ENCODE data around the gene SUPT3H. TPM values are rescaled to one million over a fixed set of nuclear protein-coding genes. Genes with fewer than 3 reads are reported as not detected.
A peak's percentile ranks its signal among the peaks of the same experiment; 100 is the strongest.
"Not testable (repeated sequence)": the region's sequence is repeated elsewhere in the genome, so short reads cannot be mapped to it uniquely, and the experiment has no call there.

The SUPT3H gene
- polyA plus RNA-seq, 3 donors, result 22.1 to 24.9 (median 23.0) TPM

- no peak for DNase-seq (ENCODE audit: extremely low read depth in 1 of 11, low read depth in 9 of 11, low spot score in 4 of 11)
These were observed 87.8 kb downstream of the SUPT3H start for GRCh38 chr6:45289751-45290514.

DNA sequence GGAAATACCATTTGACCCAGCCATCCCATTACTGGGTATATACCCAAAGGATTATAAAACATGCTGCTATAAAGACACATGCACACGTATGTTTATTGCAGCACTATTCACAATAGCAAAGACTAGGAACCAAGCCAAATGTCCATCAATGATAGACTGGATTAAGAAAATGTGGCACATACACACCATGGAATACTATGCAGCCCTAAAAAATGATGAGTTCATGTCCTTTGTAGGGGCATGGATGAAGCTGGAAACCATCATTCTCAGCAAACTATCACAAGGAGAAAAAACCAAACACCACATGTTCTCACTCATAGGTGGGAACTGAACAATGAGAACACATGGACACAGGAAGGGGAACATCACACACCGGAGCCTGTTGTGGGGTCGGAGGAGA, 91.0 kb downstream of the SUPT3H start:
- DNase-seq (ENCODE audit: extremely low read depth in 1 of 11, low read depth in 9 of 11, low spot score in 4 of 11), result not testable (repeated sequence)

GRCh38 chr6:45278367-45278766, 99.4 kb downstream of the SUPT3H start:
- no peak for DNase-seq (ENCODE audit: extremely low read depth in 1 of 11, low read depth in 9 of 11, low spot score in 4 of 11)

DNA sequence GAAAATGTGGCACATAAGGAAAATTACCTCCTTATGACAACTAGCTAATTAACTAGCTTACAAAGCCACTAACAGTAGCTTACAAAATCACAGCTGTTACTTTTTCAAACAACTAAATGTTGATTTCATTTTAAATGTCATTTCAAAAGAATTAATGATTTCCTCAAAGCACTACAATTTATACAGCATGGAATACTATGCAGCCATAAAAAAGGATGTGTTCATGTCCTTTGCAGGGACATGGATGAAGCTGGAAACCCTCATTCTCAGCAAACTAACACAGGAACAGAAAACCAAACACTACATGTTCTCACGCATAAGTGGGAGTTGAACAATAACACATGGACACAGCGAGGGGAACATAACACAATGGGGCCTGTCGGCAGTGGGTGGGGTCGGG, 100.0 kb downstream of the SUPT3H start:
- DNase-seq (ENCODE audit: extremely low read depth in 1 of 11, low read depth in 9 of 11, low spot score in 4 of 11), result not testable (repeated sequence)

GRCh38 chr6:45275358-45275757, 102.4 kb downstream of the SUPT3H start:
- DNase-seq (ENCODE audit: extremely low read depth in 1 of 11, low read depth in 9 of 11, low spot score in 4 of 11), result no peak

DNA sequence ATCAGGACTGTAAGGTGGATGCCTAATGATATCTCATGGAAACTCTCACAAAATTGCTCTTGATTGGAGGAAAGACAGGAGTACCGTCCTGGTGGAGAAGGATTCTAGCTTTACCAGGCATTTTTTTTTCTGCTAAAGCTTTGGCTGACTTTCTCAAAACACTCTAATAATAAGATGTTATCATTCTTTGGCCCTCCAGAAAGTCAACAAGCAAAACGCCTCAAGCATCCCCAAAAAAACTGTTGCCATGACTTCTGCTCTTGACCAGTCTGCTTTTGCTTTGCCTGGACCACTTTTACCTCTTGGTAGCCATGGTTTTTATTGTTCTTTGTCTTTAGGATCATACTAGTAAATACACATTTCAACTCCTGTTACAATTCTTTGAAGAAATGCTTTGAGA, 105.1 kb downstream of the SUPT3H start:
- no peak for DNase-seq (ENCODE audit: extremely low read depth in 1 of 11, low read depth in 9 of 11, low spot score in 4 of 11)

GRCh38 chr6:45265246-45265645, 112.5 kb downstream of the SUPT3H start:
- DNase-seq (ENCODE audit: extremely low read depth in 1 of 11, low read depth in 9 of 11, low spot score in 4 of 11), result no peak

- no peak for DNase-seq (ENCODE audit: extremely low read depth in 1 of 11, low read depth in 9 of 11, low spot score in 4 of 11)
These were observed 117.0 kb downstream of the SUPT3H start for GRCh38 chr6:45260696-45261095.

- DNase-seq (ENCODE audit: extremely low read depth in 1 of 11, low read depth in 9 of 11, low spot score in 4 of 11), result no peak
These were observed 120.7 kb downstream of the SUPT3H start for GRCh38 chr6:45256697-45257695.

- no peak for DNase-seq (ENCODE audit: extremely low read depth in 1 of 11, low read depth in 9 of 11, low spot score in 4 of 11)
These were observed 122.3 kb downstream of the SUPT3H start for GRCh38 chr6:45255434-45255833.

DNA sequence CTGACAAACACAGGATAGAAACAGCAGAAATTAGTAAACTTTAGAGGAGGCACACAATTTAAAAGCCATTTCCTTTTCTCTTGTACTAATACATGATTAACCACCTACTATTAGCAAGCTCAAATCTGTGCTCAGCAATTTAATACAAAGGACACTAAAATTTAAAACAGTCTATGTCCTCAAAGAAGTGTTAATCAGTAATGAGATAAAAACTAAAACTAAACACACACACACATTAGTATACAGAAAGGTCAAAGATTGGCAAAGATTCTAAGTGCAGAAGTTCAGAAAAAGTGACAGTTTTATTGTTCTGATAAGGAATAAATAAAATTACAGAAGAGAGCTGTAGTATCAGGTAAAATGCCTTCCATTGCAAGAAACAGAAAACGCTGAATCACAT, 123.5 kb downstream of the SUPT3H start:
- no peak for DNase-seq (ENCODE audit: extremely low read depth in 1 of 11, low read depth in 9 of 11, low spot score in 4 of 11)

GRCh38 chr6:45253453-45253852, 124.3 kb downstream of the SUPT3H start:
- peak in 2 of 11 donors; percentile 2 to 8 for DNase-seq (ENCODE audit: extremely low read depth in 1 of 11, low read depth in 9 of 11, low spot score in 4 of 11)

- no peak for DNase-seq (ENCODE audit: extremely low read depth in 1 of 11, low read depth in 9 of 11, low spot score in 4 of 11)
These were observed 146.1 kb downstream of the SUPT3H start for GRCh38 chr6:45231660-45232059.

DNA sequence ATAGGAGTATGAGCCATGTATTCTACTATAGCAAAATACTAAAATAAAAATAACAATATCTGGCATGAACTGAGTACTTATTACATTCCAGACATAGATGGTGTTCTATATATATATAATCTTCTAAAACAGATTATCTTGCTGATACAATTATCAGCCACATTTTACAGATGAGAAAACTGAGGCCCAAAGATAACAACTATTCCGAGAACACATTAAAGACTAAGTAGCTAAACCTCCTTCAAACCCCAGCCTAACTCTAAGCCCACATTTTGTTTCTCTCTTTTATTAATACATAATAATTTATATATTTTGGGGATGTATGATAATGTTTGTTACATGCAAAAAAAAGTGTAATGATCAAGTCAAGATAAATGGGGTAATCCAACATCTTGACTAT, 148.3 kb downstream of the SUPT3H start:
- no peak for DNase-seq (ENCODE audit: extremely low read depth in 1 of 11, low read depth in 9 of 11, low spot score in 4 of 11)

GRCh38 chr6:45226081-45226480, 151.7 kb downstream of the SUPT3H start:
- no peak for DNase-seq (ENCODE audit: extremely low read depth in 1 of 11, low read depth in 9 of 11, low spot score in 4 of 11)

DNA sequence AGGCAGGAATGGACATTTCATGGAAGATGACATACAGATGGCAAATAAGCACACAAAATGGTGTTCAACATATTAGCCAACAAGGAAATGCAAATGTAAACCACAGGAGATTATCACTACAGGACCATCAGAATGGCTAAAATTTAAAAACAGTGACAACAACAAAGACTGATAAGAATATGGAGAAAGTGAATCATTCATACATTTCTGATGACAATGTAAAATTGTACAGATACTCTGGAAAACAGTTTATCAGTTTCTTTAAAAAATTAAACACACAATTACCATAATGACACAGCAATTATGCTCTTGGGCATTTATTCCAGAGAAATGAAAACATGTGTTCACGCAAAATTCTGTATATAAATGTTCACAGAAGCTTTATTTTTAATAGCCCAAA, 155.4 kb downstream of the SUPT3H start:
- no peak for DNase-seq (ENCODE audit: extremely low read depth in 1 of 11, low read depth in 9 of 11, low spot score in 4 of 11)

DNA sequence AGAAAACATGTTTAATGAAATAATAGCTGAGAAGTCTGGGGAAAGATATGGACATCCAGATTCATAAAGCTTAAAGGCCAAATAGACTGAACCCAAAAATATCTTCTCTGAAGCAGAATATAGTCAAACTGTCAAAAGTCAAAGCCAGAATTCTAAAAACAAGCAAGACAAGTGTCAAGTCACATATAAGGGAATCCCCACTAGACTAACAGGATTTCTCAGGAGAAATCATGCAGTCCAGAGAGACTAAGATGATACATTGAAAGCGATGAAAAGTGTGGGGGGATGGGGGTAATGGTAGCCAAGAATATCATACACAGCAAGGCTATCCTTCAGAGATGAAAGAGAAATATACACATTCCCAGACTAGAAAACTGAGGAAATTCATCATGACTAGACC, 162.0 kb downstream of the SUPT3H start:
- DNase-seq (ENCODE audit: extremely low read depth in 1 of 11, low read depth in 9 of 11, low spot score in 4 of 11), result no peak

DNA sequence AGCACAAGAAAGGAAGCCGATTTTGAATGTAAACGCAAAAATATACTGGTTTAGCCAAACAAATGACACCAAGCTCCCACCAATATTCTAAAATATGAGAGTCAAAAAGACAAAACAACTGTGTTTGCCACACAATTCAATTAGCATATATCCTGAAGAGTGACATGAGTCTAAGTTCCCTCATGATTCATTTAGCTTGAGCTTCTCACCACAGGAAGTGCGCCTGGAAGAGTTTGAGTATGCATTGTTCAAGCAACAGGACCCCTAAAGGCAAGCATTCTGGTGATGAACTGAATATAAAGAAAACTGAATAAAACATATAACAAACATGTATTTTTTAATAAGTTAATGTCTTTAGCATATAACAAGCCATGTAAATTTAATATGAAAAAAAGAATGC, 164.8 kb downstream of the SUPT3H start:
- no peak for DNase-seq (ENCODE audit: extremely low read depth in 1 of 11, low read depth in 9 of 11, low spot score in 4 of 11)

DNA sequence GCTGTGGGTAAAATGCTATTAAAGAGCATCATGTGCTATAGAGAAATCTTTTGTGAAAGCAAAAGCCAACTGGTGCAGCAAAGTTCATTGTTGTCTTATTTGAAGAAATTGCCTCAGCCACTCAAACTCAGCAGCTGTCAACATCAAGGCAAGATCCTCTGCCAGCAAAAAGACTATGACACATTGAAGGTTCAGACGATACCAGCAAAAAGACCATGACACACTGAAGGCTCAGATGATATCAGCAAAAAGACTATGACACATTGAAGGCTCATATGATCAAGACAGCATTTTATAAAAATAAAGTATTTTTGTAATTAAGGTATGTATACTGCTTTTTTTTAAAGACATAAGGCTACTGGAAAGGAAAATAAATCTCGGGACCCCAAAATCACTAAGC, 168.0 kb downstream of the SUPT3H start:
- no peak for DNase-seq (ENCODE audit: extremely low read depth in 1 of 11, low read depth in 9 of 11, low spot score in 4 of 11)

DNA sequence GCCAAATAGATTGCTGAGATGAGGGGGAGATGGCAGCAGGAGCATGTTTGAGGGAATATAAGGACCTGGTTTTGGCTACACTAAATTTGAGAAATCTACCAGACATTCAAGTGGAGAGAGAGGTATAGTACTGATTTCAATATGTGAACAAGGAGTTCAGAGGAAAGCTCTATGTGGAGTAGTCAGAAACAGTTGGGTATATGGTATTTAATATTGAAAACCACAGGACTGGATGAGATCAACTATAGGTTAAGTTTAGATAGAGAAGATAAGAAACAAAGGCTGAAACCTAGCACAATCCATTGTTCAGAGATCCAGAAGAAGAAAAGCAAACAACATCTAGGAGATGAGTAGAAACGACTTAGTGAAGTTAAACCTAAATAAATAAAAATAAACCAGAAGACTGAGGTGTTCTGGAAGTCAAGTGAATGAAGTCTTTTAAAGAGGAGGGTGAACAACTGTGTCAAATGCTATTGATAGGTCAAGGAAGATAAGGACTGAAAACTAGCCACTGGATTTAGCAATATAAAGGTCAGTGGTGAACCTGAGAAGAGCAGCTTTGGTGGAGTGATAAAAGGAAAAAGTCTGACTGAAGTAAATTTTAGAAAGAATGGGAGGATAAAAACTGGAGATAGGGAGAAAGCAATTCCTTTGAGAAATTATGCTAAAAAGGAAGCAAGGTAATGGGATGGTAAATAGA, 170.8 kb downstream of the SUPT3H start:
- DNase-seq (ENCODE audit: extremely low read depth in 1 of 11, low read depth in 9 of 11, low spot score in 4 of 11), result no peak

Data from renal cortex interstitium (tissue), 11 donors.